Mucosa of rectum (tissue), 2 donors: Measurements from ENCODE around the gene PIP4K2C.

Experiments used
- H3K27ac ChIP-seq, 2 donors: one replicate each; pipeline ENCODE4 v1.7.0; 2013; ENCODE audit warnings: inconsistent platforms in 2 of 2, low read depth in 2 of 2, low read length in 2 of 2
- H3K27me3 ChIP-seq, 2 donors: one replicate each; pipeline ENCODE4 v1.7.0; 2013; ENCODE audit warnings: low read length in 2 of 2; ENCODE audit not compliant: control insufficient read depth in 2 of 2, insufficient read depth in 2 of 2
- H3K36me3 ChIP-seq, 2 donors: one replicate each; pipeline ENCODE4 v1.7.0; 2013; ENCODE audit warnings: low read length in 2 of 2; ENCODE audit not compliant: control insufficient read depth in 2 of 2, insufficient read depth in 2 of 2
- H3K4me1 ChIP-seq, 2 donors: one replicate each; pipeline ENCODE4 v1.7.0; 2013; ENCODE audit warnings: low read length in 2 of 2, mild to moderate bottlenecking in 1 of 2; ENCODE audit not compliant: control insufficient read depth in 2 of 2, insufficient read depth in 2 of 2
- H3K4me3 ChIP-seq, 2 donors: one replicate each; pipeline ENCODE4 v1.7.0; 2013; ENCODE audit warnings: low read length in 2 of 2
- H3K9ac ChIP-seq, 2 donors: one replicate each; pipeline ENCODE4 v1.7.0; 2013; ENCODE audit warnings: low read length in 2 of 2, low read depth in 1 of 2, mild to moderate bottlenecking in 1 of 2
- H3K9me3 ChIP-seq, 2 donors: one replicate each; pipeline ENCODE4 v1.7.0; 2013; ENCODE audit warnings: low read length in 2 of 2; ENCODE audit not compliant: control insufficient read depth in 2 of 2
- donor health status: healthy.
- donor health status: Normal muscosa, but diverticular disease.

Gene PIP4K2C

DNA sequence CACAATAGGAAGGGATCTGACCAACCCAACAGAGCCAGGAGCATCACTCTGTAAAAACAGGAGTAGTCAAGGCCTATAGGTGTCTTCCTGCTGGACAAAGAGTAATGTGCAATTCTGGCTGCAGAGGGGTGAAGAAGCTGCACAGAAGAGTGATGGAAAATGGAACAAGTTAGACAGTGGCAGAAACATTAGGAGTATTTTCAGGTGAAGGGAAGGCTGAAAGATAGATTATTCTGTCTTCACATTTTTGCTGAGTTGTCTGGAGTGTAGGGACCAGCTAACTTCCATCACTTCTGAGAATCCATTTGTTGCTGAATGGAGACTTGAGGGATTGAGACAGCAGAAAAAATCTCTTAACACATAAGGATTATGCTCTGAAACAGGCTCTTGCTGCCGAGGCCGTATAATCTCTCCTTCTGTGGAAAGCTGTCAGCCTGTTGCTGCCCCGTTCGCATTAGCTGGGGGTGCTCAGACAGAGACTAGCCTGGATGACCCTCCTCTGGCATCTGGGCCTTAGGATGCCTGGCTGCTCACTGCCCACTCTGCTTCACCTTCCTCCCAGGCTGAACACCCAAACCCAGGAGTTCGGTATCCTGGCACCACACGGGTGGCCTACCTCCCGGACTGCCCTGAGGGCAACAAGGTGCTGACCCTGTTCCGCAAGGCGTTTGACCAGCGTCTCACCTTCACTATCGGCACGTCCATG, 17.1 kb downstream of the PIP4K2C start:
- no peaks in the 10 kb centered on the region for H3K9me3 ChIP-seq
- no peak overlapping the region for H3K4me3 ChIP-seq
- H3K9ac ChIP-seq, result no peak overlapping the region
- H3K27me3 ChIP-seq, result peaks cover 13 to 23% of the 10 kb centered on the region in 2 donors
- no peak overlapping the region for H3K27ac ChIP-seq
- no peaks in the 10 kb centered on the region for H3K36me3 ChIP-seq
- peaks cover 0 to 3% of the 10 kb centered on the region in 2 donors for H3K4me1 ChIP-seq

DNA sequence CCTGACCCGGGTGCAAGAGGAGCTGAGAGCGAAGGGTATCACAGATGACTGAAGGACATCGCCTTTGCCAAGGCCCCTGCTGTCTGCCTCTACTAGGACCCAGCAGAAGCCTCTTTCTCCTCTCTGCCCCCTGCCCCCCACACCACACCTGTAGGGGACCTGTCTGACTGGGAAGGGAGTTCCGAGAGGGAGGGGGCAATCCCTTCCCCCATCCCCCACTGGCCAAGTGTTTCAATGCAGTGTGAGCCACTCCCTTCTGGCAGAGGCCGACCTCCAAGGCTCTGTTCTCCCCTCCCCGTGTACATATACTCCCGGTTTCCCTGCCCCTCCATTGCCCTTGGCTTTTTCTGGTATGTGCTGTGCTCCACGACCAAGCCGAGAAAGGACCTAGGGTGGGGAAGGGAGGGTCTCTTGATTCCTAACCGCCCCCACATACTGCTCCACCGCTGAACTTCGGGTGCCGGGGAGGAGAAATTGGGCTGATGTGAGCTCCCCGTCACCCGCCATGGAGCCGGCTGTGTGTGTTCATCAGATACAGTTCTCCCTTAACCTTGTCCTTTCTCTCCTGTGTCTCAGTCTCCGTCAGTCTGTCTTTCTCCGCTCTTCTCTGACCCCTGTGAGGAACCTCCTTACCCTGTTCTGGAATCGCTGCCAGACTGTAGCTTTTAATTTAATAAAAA, 18.2 kb downstream of the PIP4K2C start:
- Histone ChIP-seq H3K9ac (no peak overlapping the region), H3K4me3 (no peak overlapping the region)

DNA sequence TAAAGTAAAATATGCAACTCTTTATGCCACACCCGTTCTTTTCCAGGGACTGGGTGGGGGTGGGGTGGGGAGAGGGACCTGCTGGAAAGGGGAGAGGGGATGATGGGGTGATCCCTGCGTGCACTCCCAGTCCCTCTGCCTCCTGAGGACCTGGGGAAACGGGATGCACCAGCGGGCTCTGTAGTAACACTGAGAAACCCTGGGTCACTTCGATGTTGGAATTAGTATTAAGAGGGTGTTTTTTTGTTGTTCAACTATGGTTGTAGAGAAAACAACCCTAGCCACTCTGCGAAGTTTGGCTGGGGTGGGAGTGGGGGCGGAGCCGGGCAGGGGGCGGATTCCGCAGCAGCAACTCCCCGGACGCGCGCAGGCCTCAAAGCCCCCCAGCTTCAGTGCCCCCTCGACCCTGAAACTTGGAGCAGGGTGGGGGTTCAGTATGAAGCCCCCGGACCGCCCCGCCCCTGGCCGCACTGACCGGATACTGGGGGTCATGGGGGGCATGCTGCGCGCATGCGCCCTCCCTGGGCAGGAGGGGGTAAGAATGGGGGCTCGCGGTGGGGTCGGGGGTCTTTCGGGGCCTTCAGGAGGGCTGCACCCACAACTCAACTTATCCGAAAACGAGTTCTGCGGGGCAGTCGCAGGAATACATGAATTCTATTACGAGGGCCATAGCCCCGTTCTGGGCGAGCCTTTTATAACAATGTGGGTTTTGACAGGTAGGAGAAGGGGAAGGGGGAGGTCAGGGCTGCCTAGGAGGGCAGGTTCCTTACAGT, 19.0 kb downstream of the PIP4K2C start:
- no peaks in the 10 kb centered on the region for H3K36me3 ChIP-seq
- H3K27me3 ChIP-seq, result peaks cover 19 to 38% of the 10 kb centered on the region in 2 donors
- peak overlapping the region; percentile 25 to 62 for H3K4me3 ChIP-seq
- H3K4me1 ChIP-seq, result no peaks in the 10 kb centered on the region
- H3K27ac ChIP-seq, result peak overlapping the region; percentile 78 to 83
- H3K9me3 ChIP-seq, result no peaks in the 10 kb centered on the region
- H3K9ac ChIP-seq, result peak overlapping the region in 1 of 2 donors; percentile 34

More for the DNA sequence above, 18.2 kb downstream of the PIP4K2C start:
- Histone ChIP-seq H3K36me3 (no peaks in the 10 kb centered on the region), H3K9me3 (no peaks in the 10 kb centered on the region), H3K27me3 (peaks cover 15 to 33% of the 10 kb centered on the region in 2 donors), H3K4me1 (peaks cover 0 to 3% of the 10 kb centered on the region in 2 donors), H3K27ac (peak overlapping the region; percentile 37 to 78)

DNA sequence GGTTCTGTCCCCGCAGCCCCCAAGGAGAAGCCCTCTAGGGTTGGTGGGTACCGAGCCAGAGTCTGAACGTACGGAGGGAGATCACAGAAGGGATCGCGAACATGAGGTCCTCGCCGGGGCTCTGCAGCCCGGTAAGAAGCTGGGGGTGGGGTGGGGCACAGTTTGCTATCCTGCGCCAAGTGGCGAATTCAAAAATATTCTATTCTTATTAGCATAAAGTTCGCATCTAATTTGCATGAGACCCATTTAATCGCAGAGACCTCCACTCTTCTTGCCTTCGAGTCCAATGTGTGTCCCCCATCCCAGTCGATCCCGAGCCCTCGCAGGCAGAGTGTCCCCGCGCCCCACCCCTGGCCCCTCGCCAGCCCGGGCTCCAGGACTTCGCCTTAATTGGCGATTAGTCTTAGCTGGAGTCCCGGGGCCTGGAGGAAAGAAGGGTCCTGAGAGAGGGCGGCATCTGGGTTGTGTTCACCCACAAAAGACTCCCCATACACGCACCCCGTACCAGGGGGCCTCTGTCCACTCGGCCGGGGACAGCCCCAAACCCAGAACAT, 19.6 kb downstream of the PIP4K2C start:
- H3K27ac ChIP-seq, result peak overlapping the region; percentile 78 to 83
- peaks cover 19 to 41% of the 10 kb centered on the region in 2 donors for H3K27me3 ChIP-seq
- H3K9ac ChIP-seq, result peak overlapping the region in 1 of 2 donors; percentile 54
- no peaks in the 10 kb centered on the region for H3K4me1 ChIP-seq
- H3K36me3 ChIP-seq, result no peaks in the 10 kb centered on the region
- H3K9me3 ChIP-seq, result no peaks in the 10 kb centered on the region
- peak overlapping the region; percentile 58 to 62 for H3K4me3 ChIP-seq

DNA sequence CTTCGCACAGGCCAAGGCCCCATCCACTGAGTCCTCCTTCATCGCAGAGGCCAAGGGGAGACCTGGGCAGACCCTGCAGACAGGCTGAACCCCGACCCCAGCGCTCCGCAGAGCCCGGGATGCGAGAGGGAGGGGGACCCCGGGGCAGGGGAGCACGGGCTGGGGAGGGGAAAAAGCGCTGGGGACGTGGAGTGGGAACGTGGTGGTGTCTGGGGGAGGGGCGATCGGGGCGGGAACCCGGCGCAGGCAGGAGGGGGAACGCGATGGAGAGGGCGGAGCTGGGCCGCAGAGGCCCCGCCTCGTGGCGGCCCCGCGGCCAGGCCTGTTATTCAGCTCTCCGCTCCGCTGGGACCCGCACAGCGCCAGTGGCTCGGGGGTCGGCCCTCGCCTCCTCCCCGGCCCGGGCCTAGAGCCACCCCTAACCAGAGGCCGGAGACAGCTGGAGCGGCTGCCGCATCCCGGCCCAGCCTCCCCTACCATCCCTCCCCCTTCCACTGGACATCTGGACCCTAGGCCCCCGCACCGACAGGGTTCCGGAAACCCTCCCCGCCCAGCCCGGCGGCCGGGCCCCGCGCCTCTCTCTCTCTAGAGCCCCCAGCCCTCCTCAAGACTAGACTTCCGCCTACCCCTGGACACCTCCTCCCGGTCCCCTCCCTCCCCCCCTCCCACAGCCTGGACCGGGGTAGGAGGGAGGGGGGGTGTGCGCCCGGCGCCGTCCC, 20.3 kb downstream of the PIP4K2C start, which contains the start of gene ARHGEF25:
TSS of gene ARHGEF25 (plus strand) at position 328 of the 719 bp plus-strand sequence. CDS start 460 bp downstream, outside the sequence.
- Histone ChIP-seq H3K27ac (peak within 1 kb of the TSS; percentile 78 to 83), H3K36me3 (no peaks in the 10 kb centered on the region), H3K27me3 (peaks cover 19 to 41% of the 10 kb centered on the region in 2 donors), H3K4me1 (no peaks in the 10 kb centered on the region), H3K9ac (peak within 1 kb of the TSS; percentile 38 to 54), H3K9me3 (no peaks in the 10 kb centered on the region), H3K4me3 (peak within 1 kb of the TSS; percentile 58 to 62)

DNA sequence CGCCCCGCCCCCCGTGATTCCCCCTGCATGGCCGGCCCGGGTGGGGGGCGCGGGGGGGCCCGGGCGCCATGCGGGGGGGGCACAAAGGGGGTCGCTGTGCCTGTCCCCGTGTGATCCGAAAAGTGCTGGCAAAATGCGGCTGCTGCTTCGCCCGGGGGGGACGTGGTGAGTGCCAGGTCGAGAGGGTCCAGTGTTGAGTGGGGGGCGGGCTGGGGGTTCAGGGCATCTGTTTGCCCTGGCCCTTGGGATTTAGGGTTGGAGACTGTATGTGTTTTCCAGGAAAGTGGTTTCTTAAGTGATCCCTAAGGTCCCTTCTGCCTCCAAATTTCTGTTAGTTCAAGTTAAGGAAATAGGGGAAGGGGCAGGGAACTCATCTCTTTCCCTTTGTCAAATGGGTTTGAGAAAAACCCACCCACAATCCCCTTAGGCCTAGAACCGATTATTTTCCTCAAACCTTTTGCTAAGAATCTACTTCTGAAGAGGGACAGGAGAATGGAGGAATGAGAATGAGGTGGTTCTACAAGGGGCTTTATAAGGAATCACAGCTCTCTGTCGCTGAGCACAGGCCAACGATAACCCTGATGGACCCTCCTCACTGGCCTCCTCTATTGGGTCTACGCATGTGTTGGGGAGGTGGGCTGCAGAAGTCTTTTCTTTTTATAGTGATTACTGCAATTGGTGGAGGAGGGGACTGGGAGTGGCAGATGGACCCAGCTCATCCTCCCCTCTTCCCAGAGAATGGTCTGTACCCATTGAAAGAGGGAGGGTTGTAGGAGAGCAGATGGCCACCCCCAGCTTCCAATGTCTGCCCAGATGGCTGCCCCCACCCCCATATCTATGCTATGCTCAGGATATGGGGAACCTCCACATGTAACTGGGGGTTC, 21.1 kb downstream of the PIP4K2C start:
- peak overlapping the region; percentile 20 to 37 for H3K4me3 ChIP-seq
- H3K9me3 ChIP-seq, result no peaks in the 10 kb centered on the region
- no peaks in the 10 kb centered on the region for H3K36me3 ChIP-seq
- H3K27ac ChIP-seq, result no peak overlapping the region
- H3K9ac ChIP-seq, result peak overlapping the region in 1 of 2 donors; percentile 38
- H3K4me1 ChIP-seq, result no peaks in the 10 kb centered on the region
- peaks cover 19 to 37% of the 10 kb centered on the region in 2 donors for H3K27me3 ChIP-seq

DNA sequence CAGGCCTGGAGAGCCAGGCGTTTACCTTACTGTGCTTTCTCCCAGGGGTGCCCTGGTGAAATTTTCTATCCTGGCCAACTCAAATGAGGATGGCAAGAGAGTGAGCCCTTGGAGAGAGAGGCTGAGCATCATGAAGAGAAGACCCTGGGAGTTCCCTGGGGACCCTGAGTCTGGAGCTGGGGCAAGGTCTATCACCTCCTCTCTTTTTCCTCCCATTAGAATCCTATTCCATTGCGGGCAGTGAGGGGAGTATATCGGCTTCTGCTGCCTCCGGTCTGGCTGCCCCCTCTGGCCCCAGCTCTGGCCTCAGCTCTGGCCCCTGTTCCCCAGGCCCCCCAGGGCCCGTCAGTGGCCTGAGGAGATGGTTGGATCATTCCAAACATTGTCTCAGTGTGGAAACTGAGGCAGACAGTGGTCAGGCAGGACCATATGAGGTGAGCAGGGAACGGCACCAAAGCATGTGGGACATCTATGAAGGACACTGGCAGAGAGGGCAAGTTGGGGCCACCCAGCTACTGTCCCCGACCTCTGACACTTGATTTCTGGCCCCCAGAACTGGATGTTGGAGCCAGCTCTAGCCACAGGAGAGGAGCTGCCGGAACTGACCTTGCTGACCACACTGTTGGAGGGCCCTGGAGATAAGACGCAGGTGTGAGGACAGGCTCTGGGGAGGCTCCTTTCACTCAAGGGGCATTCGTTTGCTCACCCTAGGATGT, 21.9 kb downstream of the PIP4K2C start:
- no peaks in the 10 kb centered on the region for H3K36me3 ChIP-seq
- no peak overlapping the region for H3K4me3 ChIP-seq
- peaks cover 19 to 41% of the 10 kb centered on the region in 2 donors for H3K27me3 ChIP-seq
- H3K9ac ChIP-seq, result no peak overlapping the region
- no peaks in the 10 kb centered on the region for H3K9me3 ChIP-seq
- H3K4me1 ChIP-seq, result no peaks in the 10 kb centered on the region
- no peak overlapping the region for H3K27ac ChIP-seq

DNA sequence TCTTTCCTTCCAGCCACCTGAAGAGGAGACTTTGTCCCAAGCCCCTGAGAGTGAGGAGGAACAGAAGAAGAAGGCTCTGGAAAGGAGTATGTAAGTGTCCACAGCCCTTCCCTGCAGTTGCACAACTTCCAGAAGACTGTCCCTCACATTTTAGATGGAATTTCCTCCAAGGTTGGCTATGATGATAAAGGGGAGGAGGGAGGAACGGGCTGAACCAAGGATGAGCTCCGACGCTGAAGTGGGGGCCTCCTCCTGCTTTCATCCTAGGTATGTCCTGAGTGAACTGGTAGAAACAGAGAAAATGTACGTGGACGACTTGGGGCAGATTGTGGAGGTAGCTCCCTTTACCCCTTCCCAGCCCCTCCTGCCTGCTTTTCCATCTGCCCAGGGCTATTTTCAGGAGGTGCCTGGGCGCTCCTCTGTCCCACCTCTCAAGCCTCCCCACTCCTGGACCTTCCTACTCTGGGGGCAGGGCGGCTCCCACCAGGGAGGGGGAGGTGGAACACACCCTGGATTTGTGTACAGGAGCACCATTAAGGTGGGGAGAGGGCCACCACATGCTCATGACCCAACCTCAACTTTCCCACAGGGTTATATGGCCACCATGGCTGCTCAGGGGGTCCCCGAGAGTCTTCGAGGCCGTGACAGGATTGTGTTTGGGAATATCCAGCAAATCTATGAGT, 22.6 kb downstream of the PIP4K2C start:
- Histone ChIP-seq H3K27me3 (peaks cover 19 to 42% of the 10 kb centered on the region in 2 donors), H3K9ac (no peak overlapping the region)

More for the DNA sequence above, 22.6 kb downstream of the PIP4K2C start:
- H3K4me3 ChIP-seq, result no peak overlapping the region
- no peak overlapping the region for H3K27ac ChIP-seq
- H3K36me3 ChIP-seq, result no peaks in the 10 kb centered on the region
- no peaks in the 10 kb centered on the region for H3K9me3 ChIP-seq
- H3K4me1 ChIP-seq, result no peaks in the 10 kb centered on the region
